Mesothelial cell of epicardium (in vitro differentiated cells): Measurements from ENCODE around the gene PIEZO2. TPM values are rescaled to one million over a fixed set of nuclear protein-coding genes. Genes with fewer than 3 reads are reported as not detected.
A peak's percentile ranks its signal among the peaks of the same experiment; 100 is the strongest.

ENCODE experiments used
- DNase-seq, 2 experiments: peaks; one replicate each; pipeline ENCODE4 v3.0.0; 2021; ENCODE audit warnings: low spot score in 2 of 2; ENCODE audit not compliant: unreplicated experiment in 2 of 2
- H3K27ac Mint-ChIP-seq: 2 replicates; pipeline ENCODE4 v1.8.0; 2021; ENCODE audit warnings: mixed read lengths
- H3K27me3 Mint-ChIP-seq: 2 replicates; pipeline ENCODE4 v1.8.0; 2021; ENCODE audit warnings: low read depth, mixed read lengths
- H3K36me3 Mint-ChIP-seq: 2 replicates; pipeline ENCODE4 v1.8.0; 2021; ENCODE audit warnings: mixed read lengths
- H3K4me1 Mint-ChIP-seq: 2 replicates; pipeline ENCODE4 v1.8.0; 2021; ENCODE audit warnings: mixed read lengths
- H3K4me3 Mint-ChIP-seq: 2 replicates; pipeline ENCODE4 v1.8.0; 2021; ENCODE audit warnings: mild to moderate bottlenecking, moderate library complexity, mixed read lengths
- H3K9me3 Mint-ChIP-seq: 2 replicates; pipeline ENCODE4 v1.8.0; 2021; ENCODE audit warnings: mixed read lengths
- CTCF ChIP-seq: fragments of 200-600 bp; sonication (generic); IDR thresholded peaks from one replicate; pipeline ENCODE4 v1.5.0; 2021; ENCODE audit warnings: antibody characterized with exemption; ENCODE audit not compliant: unreplicated experiment
- total RNA-seq: library from RNA; stranded (reverse); gene quantifications from 3 replicates; pipeline ENCODE4 v1.2.1, GENCODE V29; 2021

The PIEZO2 gene
- total RNA-seq, 1 donor from 2014 or later: 36.7 TPM

GRCh38 chr18:11055721-11056120, 93.6 kb downstream of the PIEZO2 start:
- Mint-ChIP-seq H3K36me3 (peaks cover 7% of the 10 kb centered on the region), H3K27ac (no peak overlapping the region), H3K4me3 (no peak overlapping the region), H3K27me3 (no peaks in the 10 kb centered on the region), H3K9me3 (peaks cover 14% of the 10 kb centered on the region), H3K4me1 (peaks cover 26% of the 10 kb centered on the region)
- no peak for TF ChIP-seq CTCF
- no peak for DNase-seq

- no peak for TF ChIP-seq CTCF
- Mint-ChIP-seq H3K4me3 (no peak overlapping the region), H3K36me3 (peaks cover 7% of the 10 kb centered on the region), H3K27me3 (no peaks in the 10 kb centered on the region), H3K27ac (no peak overlapping the region), H3K9me3 (peaks cover 10% of the 10 kb centered on the region), H3K4me1 (peaks cover 35% of the 10 kb centered on the region)
- no peak for DNase-seq
Measured at GRCh38 chr18:11054497-11054896, 94.9 kb downstream of the PIEZO2 start.

- peaks cover 9% of the 10 kb centered on the region for H3K9me3 Mint-ChIP-seq
- no peak for DNase-seq
- H3K4me3 Mint-ChIP-seq: no peak overlapping the region
- no peaks in the 10 kb centered on the region for H3K27me3 Mint-ChIP-seq
- H3K4me1 Mint-ChIP-seq: peaks cover 36% of the 10 kb centered on the region
- H3K36me3 Mint-ChIP-seq: peaks cover 2% of the 10 kb centered on the region
- no peak for TF ChIP-seq CTCF
- H3K27ac Mint-ChIP-seq: no peak overlapping the region
Measured at GRCh38 chr18:11053293-11053692, 96.1 kb downstream of the PIEZO2 start.

- H3K27me3 Mint-ChIP-seq: no peaks in the 10 kb centered on the region
- H3K4me1 Mint-ChIP-seq: peaks cover 40% of the 10 kb centered on the region
- H3K9me3 Mint-ChIP-seq: peaks cover 7% of the 10 kb centered on the region
- no peak overlapping the region for H3K4me3 Mint-ChIP-seq
- H3K27ac Mint-ChIP-seq: no peak overlapping the region
- no peak for DNase-seq
- no peak for TF ChIP-seq CTCF
- H3K36me3 Mint-ChIP-seq: no peaks in the 10 kb centered on the region
Measured at GRCh38 chr18:11052800-11053199, 96.6 kb downstream of the PIEZO2 start.

GRCh38 chr18:11051462-11051861, 97.9 kb downstream of the PIEZO2 start:
- Mint-ChIP-seq H3K36me3 (no peaks in the 10 kb centered on the region), H3K4me1 (peaks cover 46% of the 10 kb centered on the region), H3K9me3 (peaks cover 7% of the 10 kb centered on the region), H3K4me3 (no peak overlapping the region), H3K27ac (peak overlapping the region; percentile 10), H3K27me3 (no peaks in the 10 kb centered on the region)
- TF ChIP-seq CTCF: no peak
- DNase-seq: no peak

- Mint-ChIP-seq H3K9me3 (peaks cover 7% of the 10 kb centered on the region), H3K27ac (no peak overlapping the region), H3K4me3 (no peak overlapping the region), H3K4me1 (peaks cover 44% of the 10 kb centered on the region), H3K27me3 (no peaks in the 10 kb centered on the region), H3K36me3 (no peaks in the 10 kb centered on the region)
- no peak for DNase-seq
- TF ChIP-seq CTCF: no peak
Measured at GRCh38 chr18:11050966-11051365, 98.4 kb downstream of the PIEZO2 start.
